SJSA1 (cell line): Measurements from ENCODE around the gene C17orf58. TPM values are rescaled to one million over a fixed set of nuclear protein-coding genes. Genes with fewer than 3 reads are reported as not detected.
"Not testable (repeated sequence)": the region's sequence is repeated elsewhere in the genome, so short reads cannot be mapped to it uniquely, and the experiment has no call there.

Experiments used
- DNase-seq, 2 experiments: peaks; one replicate each; pipeline ENCODE4 v3.0.0-alpha.2; 2015 to 2020; ENCODE audit warnings: low spot score in 2 of 2, low read depth in 1 of 2
- H3K27ac ChIP-seq: fragments of 250-450 bp; sonication (Bioruptor Pico); 2 replicates; pipeline ENCODE4 v1.5.1; 2020; ENCODE audit warnings: mild to moderate bottlenecking, moderate library complexity
- H3K27me3 ChIP-seq: fragments of 250-450 bp; sonication (Bioruptor Pico); replicated peaks from 2 replicates; pipeline ENCODE4 v1.5.1; 2020; ENCODE audit warnings: mild to moderate bottlenecking, moderate library complexity
- H3K36me3 ChIP-seq: fragments of 250-450 bp; sonication (Bioruptor Pico); 2 replicates; pipeline ENCODE4 v1.5.1; 2020; ENCODE audit warnings: mild to moderate bottlenecking
- H3K4me1 ChIP-seq: fragments of 250-450 bp; sonication (Bioruptor Pico); replicated peaks from 2 replicates; pipeline ENCODE4 v1.6.1; 2021; ENCODE audit warnings: mild to moderate bottlenecking
- H3K4me3 ChIP-seq: fragments of 250-450 bp; sonication (Bioruptor Pico); 2 replicates; pipeline ENCODE4 v1.5.1; 2020; ENCODE audit warnings: mild to moderate bottlenecking
- H3K9me3 ChIP-seq: fragments of 250-450 bp; sonication (Bioruptor Pico); replicated peaks from 2 replicates; pipeline ENCODE4 v1.5.1; 2020; ENCODE audit warnings: mild to moderate bottlenecking
- total RNA-seq: library from RNA; depleted of rRNA; stranded (reverse); fragments of >200 nt; shearing (Covaris generic); gene quantifications from 2 replicates; pipeline ENCODE4 v1.2.3, GENCODE V29; 2014

The C17orf58 gene
- total RNA-seq, 1 experiment from 2014 or later = 12.4 TPM

DNA sequence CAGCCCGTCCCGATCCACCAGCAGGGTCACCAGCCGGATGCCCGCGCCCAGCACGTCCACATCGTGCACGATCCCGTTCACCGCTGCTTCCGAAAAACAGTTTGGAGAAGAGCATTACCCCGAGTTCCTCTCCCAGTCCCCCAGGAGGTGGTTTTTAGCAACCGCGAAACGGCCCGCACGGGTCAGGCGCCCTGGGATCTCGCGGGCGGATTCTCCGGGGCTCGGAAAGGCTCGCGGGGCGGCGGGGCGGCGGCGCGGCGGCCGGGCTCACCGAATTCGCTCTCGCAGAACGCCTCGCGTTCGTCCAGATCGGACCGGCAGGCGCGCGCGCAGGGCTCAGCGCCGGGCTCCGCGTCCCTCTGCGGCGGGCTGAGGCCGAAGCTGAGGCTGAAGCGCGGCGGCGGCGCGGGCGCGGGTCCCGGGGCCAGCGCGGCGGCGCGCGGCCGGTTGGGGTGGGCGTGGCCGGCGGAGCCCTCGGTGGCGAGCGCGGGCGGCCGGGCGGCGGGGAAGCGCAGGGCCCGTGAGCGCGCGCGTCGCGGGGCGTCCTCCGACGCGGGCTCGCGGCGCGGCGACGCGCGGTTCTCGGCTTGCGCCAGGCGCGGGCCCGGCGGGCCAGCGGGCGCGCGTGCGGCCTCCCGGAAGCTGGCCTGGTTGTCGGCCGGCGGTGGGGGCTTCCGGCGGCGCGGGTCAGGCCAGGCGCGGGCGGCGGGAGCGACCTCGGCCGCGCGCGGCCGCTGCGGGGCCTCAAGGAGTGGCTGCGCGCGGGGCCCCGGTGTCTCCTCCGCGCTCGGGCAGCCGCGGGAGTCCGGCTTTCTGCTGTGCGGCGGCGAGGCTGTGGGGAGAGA is 2.9 kb downstream of the C17orf58 start:
- H3K9me3 ChIP-seq = no peaks in the 10 kb centered on the region
- peaks cover 28% of the 10 kb centered on the region for H3K4me1 ChIP-seq
- peak overlapping the region; percentile 63 for H3K27ac ChIP-seq

DNA sequence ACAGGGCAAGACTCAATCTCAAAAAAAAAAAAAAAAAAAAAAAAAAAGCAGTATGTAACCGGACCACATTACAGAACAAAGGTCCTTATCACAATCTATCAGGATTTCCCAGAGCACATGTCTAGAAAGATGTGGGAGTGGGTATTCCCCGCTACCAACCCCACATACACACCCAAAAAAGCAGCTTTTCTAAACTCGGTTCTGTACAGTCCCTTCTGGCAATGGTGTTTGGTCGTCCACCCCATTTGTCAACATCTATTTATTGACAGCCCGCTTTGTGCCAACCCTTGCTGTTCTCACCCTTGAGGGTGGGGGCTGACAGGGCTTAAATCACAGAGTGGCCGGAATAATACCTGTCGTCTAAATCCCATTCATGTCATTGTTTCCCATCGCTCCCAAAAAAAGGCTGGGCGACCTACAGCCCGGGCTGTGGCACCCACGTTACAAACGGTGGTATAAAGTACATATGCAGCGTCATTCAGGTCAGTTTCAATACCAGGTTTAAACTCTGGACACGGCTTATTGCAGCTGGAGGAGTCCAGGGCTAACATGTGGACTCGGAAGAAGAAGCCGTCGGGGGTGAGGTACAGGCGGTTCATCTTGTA is 3.6 kb downstream of the C17orf58 start:
- Histone ChIP-seq H3K36me3 (peaks cover 6% of the 10 kb centered on the region), H3K4me3 (peak overlapping the region; percentile 90), H3K27ac (peak overlapping the region; percentile 63), H3K9me3 (no peaks in the 10 kb centered on the region), H3K27me3 (peaks cover 11% of the 10 kb centered on the region), H3K4me1 (peaks cover 28% of the 10 kb centered on the region)
- DNase-seq = no peak

More for the DNA sequence above, 2.9 kb downstream of the C17orf58 start:
- Histone ChIP-seq H3K27me3 (peaks cover 11% of the 10 kb centered on the region), H3K4me3 (peak overlapping the region; percentile 90), H3K36me3 (peaks cover 6% of the 10 kb centered on the region)
- peak; percentile 83 to 86 for DNase-seq

DNA sequence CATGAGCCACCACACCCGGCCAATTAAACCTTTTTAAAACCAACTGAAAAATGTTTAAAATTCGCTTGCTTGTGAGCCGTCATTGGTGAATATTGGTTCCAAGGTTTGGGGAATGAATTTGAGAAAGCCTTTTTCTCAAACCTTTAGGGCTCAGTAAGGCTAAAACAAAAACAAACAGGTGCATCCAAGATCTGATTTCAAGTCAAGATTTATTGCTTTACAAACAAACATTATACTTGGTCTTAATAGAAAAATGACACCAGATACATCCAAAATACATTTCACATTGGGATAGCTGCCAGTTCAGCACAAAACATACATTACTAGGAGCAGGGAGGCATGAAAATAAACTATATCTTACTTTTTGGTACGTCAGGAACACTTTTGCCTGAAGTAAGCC is 5.4 kb downstream of the C17orf58 start:
- no peak for DNase-seq
- Histone ChIP-seq H3K27me3 (peaks cover 11% of the 10 kb centered on the region), H3K36me3 (peaks cover 6% of the 10 kb centered on the region), H3K4me3 (no peak overlapping the region), H3K27ac (no peak overlapping the region), H3K4me1 (peaks cover 28% of the 10 kb centered on the region), H3K9me3 (no peaks in the 10 kb centered on the region)

DNA sequence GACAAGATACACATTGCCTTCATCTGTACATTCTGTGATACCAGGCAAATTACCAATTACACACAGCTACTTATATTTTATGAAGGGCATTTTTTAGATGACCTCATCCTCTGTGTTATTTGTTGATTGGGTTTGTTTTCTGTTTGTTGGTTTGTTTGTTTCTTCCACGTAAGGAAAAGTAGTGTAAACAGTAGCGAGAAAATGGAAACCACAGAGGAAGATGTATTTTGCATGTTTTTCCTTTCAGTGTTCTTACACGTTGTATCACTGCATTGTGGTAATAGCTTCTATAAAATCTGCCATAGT is 12.9 kb downstream of the C17orf58 start:
- H3K36me3 ChIP-seq = peaks cover 7% of the 10 kb centered on the region; the same call in 1 of the 2 replicates
- no peaks in the 10 kb centered on the region for H3K9me3 ChIP-seq

DNA sequence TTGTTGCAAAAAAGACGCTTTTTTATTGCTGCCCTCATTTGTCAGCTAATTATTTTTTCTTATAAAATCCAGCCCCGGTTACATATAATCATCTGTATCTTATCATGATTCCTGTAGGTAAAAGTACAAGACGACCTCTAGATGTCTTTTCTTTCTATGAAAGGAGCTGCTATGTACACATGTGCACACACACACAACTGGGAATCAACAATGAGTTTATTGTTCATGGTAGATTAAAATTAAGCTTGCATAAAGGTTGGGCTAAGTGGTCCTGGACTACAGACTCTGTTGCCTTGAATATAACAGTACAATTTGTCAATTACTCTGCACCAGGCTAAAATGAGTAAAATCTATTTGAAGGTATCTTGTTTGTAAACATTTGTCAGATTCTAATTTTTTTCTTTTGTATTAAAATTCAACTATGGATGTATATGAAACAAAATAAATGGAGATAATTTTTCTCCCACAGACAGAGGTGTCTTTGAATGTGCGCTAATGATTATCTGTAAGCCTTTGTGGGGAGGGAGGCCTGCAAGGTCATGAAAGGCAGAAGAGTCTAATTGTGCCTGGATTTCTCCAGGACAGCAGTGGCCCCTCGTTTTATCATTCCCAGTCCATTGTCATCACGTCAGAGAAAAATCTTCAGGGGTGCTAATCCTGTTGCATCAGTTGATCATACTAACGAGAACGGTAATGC is 13.4 kb downstream of the C17orf58 start:
- H3K27ac ChIP-seq = no peak overlapping the region
- peaks cover 8% of the 10 kb centered on the region for H3K4me1 ChIP-seq
- no peak for DNase-seq
- peaks cover 7% of the 10 kb centered on the region; the same call in 1 of the 2 replicates for H3K36me3 ChIP-seq
- H3K9me3 ChIP-seq = no peaks in the 10 kb centered on the region
- H3K4me3 ChIP-seq = no peak overlapping the region
- H3K27me3 ChIP-seq = no peaks in the 10 kb centered on the region

More for the DNA sequence above, 12.9 kb downstream of the C17orf58 start:
- H3K27me3 ChIP-seq = no peaks in the 10 kb centered on the region
- DNase-seq = no peak
- H3K4me1 ChIP-seq = peaks cover 6% of the 10 kb centered on the region
- no peak overlapping the region for H3K4me3 ChIP-seq
- H3K27ac ChIP-seq = no peak overlapping the region

DNA sequence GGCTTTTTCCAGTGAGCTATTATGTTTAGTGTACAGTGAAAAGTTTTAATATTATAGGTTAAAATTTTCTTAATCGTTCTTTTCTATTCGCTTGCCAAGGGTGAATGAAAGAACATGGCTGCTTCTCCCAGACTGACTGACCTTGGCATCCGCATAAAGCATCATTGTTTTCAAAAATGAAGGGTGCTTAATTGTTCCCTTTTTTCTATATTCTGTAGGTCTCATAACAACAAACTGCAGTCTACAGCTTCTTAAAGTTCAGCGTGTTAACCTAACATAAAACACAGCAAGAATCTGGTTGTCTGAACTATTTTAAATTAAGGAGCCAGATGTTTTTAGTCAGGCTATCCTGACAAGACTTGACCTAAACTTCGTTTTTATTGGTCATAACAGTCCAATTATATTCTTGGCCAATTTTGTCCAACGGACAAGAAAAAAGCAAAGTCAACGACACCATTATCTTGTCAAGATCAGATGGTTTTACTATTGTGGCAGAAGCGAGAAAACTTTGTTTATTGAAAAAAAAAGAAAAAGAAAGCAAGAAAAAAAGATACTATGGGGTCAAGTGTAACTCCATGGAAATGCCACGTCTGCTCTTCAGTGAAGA is 14.1 kb downstream of the C17orf58 start:
- Histone ChIP-seq H3K36me3 (peaks cover 8% of the 10 kb centered on the region; the same call in 1 of the 2 replicates), H3K9me3 (no peaks in the 10 kb centered on the region), H3K4me1 (peaks cover 8% of the 10 kb centered on the region), H3K27me3 (no peaks in the 10 kb centered on the region), H3K4me3 (no peak overlapping the region), H3K27ac (no peak overlapping the region)
- DNase-seq = no peak

DNA sequence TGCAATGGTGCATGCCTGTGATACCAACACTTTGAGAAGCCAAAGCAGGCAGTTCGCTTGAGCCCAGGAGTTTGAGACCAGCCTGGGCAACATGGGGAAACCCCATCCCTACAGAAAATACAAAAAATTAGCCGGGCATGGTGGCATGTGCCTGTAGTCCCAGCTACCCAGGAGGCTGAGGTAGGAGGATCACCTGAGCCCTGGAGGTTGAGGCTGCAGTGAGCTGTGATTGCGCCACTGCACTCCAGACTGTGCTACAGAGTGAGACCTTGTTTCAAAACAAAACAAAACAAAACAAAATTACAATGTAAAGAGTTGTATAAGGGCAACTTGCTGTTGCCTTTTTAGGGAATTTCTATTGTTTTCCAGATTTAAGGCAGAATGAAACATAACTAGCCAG is 15.4 kb downstream of the C17orf58 start:
- H3K27ac ChIP-seq, H3K9me3 ChIP-seq, H3K27me3 ChIP-seq, H3K4me1 ChIP-seq, DNase-seq, H3K4me3 ChIP-seq: not testable (repeated sequence)
- peaks cover 14% of the 10 kb centered on the region for H3K36me3 ChIP-seq

DNA sequence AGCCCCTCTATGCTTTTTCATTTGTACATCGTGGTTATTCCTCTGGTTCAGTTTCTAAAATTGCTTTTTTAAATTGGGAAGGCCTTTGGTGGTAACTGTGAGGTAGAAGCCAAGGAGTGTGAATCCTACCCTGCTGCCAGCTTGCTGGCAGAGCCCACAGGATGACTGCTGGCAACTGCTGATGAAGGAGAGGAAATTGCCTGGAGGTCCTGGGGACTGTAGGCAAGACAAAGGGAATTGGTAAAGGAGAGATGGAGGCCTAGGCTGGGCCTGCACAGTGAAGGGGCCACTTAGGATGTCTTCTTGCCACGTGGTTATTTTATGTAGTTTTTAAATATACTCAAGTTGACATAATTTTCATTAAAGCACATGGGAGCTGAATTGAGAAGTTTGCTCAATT is 15.8 kb downstream of the C17orf58 start:
- Histone ChIP-seq H3K27ac (no peak overlapping the region), H3K27me3 (no peaks in the 10 kb centered on the region), H3K4me1 (peaks cover 8% of the 10 kb centered on the region), H3K36me3 (peaks cover 18% of the 10 kb centered on the region), H3K4me3 (no peak overlapping the region), H3K9me3 (no peaks in the 10 kb centered on the region)
- DNase-seq = no peak

DNA sequence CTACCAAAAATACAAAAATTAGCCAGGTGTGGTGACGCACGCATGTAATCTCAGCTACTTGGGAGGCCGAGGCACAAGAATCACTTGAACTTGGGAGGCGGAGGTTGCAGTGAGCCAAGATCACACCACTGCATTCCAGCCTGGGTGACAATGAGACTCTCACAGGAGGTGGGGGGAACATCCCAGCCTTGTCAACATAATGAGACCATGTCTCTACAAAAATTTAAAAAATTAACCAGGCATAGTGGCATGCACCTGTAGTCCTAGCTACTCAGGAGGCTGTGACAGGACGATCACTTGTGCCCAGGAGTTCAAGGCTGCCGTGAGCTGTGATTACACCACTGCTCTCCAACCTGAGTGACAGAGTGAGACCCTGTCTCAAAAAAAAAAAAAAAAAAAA is 20.0 kb downstream of the C17orf58 start:
- H3K27ac ChIP-seq, H3K4me1 ChIP-seq, H3K27me3 ChIP-seq, H3K4me3 ChIP-seq, H3K9me3 ChIP-seq: not testable (repeated sequence)
- DNase-seq = peak in 1 of 2 experiments; percentile 16
- peaks cover 33% of the 10 kb centered on the region for H3K36me3 ChIP-seq

DNA sequence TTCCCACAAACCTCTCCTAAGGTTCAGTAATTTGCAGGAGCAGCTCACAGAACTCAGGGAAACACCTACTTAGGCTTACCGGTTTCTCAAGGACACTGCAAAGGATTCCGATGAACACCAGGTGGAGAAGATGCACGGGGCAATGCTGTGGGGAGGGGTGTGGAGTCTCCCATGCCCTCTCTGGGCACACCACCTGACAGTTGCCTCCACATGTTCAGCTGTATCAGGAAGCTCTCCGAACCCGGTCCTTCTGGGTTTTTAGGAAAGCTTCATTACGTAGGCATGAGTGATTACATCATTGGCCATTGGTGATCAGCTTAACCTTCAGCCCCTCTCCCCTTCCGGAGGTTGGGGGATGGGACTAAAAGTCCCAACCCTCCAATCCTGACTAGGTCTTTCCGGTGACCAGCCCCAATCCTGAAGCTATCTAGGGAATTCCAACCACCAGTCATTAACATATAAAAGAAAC is 21.6 kb downstream of the C17orf58 start:
- H3K27ac ChIP-seq = no peak overlapping the region
- H3K27me3 ChIP-seq = no peaks in the 10 kb centered on the region
- no peak overlapping the region for H3K4me3 ChIP-seq
- peaks cover 8% of the 10 kb centered on the region for H3K4me1 ChIP-seq
- H3K9me3 ChIP-seq = no peaks in the 10 kb centered on the region
- H3K36me3 ChIP-seq = peaks cover 40% of the 10 kb centered on the region
- peak in 1 of 2 experiments; percentile 32 for DNase-seq

DNA sequence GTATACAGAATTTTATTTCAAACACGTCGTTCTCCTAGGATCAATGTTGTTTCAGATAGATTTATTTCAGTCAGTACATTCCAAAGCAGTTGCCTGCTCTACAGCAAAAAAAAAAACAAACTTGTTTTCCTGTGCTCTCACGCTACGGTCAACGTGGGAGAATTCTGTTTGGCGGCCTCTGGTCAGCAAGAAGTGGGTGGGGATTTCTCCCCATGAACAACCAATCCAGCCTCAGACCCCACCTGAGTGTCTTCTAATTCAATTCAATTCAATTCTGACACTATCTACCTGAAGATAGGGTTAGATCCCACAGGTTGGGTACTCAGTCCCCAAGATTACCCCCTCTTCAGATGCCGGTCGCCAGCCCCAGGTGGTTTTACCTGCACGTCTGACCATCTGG is 22.1 kb downstream of the C17orf58 start:
- no peaks in the 10 kb centered on the region for H3K9me3 ChIP-seq
- H3K27me3 ChIP-seq = no peaks in the 10 kb centered on the region
- peaks cover 8% of the 10 kb centered on the region for H3K4me1 ChIP-seq
- H3K4me3 ChIP-seq = no peak overlapping the region
- no peak for DNase-seq
- no peak overlapping the region for H3K27ac ChIP-seq
- peaks cover 39% of the 10 kb centered on the region for H3K36me3 ChIP-seq

DNA sequence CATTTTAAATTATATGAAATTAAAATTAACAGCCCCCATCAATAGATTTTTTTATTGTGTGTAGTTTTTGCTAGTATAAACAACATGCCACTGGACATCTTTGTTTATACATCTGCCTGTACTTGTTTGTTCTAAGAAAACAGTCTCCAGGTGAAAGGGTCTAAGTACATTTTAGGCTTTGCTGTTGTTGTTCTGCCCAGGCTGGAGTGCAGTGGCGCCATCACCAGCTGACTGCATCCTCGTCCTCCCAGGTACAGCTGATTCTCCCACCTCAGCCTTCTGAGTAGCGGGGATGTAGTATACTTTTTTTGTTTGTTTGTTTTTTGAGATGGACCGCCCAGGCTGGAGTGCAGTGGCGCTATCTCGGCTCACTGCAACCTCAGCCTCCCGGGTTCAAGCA is 25.5 kb downstream of the C17orf58 start:
- H3K27me3 ChIP-seq = no peaks in the 10 kb centered on the region
- H3K9me3 ChIP-seq = no peaks in the 10 kb centered on the region
- H3K27ac ChIP-seq = no peak overlapping the region
- no peaks in the 10 kb centered on the region for H3K4me1 ChIP-seq
- no peak for DNase-seq
- H3K4me3 ChIP-seq = no peak overlapping the region
- H3K36me3 ChIP-seq = peaks cover 41% of the 10 kb centered on the region

DNA sequence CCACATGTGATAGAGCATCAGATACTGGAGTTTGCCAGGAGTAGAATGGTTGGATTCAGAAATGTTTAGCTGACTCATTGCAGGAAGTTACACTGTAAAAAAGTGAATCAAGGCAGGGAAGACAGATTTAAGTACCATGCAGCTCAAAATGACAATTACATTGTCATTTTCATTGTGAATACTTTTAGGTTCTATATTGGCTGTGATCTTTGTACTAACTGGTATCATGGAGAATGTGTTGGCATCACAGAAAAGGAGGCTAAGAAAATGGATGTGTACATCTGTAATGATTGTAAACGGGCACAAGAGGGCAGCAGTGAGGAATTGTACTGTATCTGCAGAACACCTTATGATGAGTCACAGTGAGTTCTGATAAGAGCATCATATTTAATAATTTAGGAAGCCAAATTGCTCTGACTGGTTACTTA is 33.1 kb downstream of the C17orf58 start:
- H3K4me1 ChIP-seq, H3K4me3 ChIP-seq, H3K27me3 ChIP-seq, H3K9me3 ChIP-seq, H3K27ac ChIP-seq: not testable (repeated sequence)
- DNase-seq = peak; percentile 47 to 78
- peaks cover 37% of the 10 kb centered on the region for H3K36me3 ChIP-seq
